Cardiac fibroblast (primary cell): ENCODE results near the gene MAGEA1.
A peak's percentile ranks its signal among the peaks of the same experiment; 100 is the strongest.

ENCODE experiments used
- DNase-seq, 2 donors: peaks; one replicate each; pipeline versions ENCODE4 v3.0.0 to v3.0.0-alpha.2; 2010; ENCODE audit warnings: low read depth in 2 of 2
- H3K4me3 ChIP-seq, 2 donors: replicated peaks in 1 of 2; 1 replicate in 1 of 2; 2 replicates in 1 of 2; pipeline ENCODE4 v1.5.1; 2011; ENCODE audit warnings: low read depth in 2 of 2, low read length in 2 of 2, mild to moderate bottlenecking in 2 of 2, moderate library complexity in 1 of 2
- TF ChIP-seq, protein P1 (sequence below): IDR thresholded peaks from one replicate; pipeline ENCODE4 v1.5.1; 2011; ENCODE audit warnings: low read depth, mild to moderate bottlenecking, low read length, inconsistent platforms

The MAGEA1 gene

DNA sequence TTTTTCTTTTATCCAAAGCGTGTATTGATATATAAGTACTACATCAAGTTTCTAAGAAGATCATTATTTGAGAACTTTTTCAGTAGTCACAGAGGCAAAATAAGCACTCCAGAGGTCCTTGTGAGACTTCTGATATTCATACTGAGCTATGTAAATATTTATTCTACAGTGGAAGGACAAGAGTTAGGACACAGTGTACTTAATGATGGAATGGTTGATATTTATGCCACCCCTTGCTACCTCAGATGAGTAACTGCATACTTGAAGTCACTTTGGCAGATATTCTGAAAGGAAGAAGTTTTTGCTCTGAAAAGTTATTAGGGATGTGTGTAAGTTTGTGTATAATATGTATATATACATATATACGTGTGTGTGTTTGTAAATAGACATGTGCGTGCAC lies 30.3 kb downstream of the MAGEA1 start:
- TF ChIP-seq, protein P1, sequence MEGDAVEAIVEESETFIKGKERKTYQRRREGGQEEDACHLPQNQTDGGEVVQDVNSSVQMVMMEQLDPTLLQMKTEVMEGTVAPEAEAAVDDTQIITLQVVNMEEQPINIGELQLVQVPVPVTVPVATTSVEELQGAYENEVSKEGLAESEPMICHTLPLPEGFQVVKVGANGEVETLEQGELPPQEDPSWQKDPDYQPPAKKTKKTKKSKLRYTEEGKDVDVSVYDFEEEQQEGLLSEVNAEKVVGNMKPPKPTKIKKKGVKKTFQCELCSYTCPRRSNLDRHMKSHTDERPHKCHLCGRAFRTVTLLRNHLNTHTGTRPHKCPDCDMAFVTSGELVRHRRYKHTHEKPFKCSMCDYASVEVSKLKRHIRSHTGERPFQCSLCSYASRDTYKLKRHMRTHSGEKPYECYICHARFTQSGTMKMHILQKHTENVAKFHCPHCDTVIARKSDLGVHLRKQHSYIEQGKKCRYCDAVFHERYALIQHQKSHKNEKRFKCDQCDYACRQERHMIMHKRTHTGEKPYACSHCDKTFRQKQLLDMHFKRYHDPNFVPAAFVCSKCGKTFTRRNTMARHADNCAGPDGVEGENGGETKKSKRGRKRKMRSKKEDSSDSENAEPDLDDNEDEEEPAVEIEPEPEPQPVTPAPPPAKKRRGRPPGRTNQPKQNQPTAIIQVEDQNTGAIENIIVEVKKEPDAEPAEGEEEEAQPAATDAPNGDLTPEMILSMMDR = no peak
- peak in 1 of 2 donors; percentile 25 for DNase-seq
- no peak overlapping the region for H3K4me3 ChIP-seq

DNA sequence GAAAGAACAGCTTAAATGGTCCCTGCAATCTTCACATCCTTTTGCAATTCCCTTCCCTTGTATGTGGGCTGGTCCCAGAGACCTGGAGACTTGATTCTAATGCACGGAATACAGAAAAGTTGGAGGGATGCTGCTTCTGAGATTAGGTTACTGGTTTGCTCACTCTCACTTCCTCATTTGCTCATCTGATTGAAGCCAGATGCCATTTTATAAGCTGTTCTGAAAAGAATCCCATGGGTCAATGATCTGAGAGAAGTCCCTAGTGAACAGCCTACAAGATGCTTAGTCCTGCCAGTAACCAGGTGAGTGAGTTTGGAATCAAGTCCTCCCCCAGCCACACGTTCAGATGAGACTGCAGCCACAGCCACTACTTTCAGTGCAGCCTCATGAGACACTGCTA lies 35.9 kb downstream of the MAGEA1 start:
- no peak overlapping the region for H3K4me3 ChIP-seq
- no peak for DNase-seq
- TF ChIP-seq, protein P1 = no peak

DNA sequence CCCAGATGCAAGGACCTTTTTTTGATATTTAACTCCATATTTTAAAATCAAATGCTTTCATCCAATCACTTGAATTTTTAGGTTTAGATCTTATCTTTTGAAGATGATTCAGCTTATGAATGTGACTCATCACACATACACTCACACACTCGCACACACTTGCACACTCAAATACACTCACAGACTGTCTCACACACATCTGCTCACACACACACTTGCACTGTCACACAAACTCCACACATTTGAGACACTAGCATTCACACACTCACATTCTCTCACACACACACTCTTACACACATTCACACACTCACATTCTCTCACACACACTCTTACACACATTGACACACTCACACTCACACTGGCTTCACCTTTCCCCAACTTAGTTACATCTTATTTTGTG lies 37.8 kb downstream of the MAGEA1 start:
- H3K4me3 ChIP-seq = no peak overlapping the region
- no peak for DNase-seq
- TF ChIP-seq, protein P1 = no peak

DNA sequence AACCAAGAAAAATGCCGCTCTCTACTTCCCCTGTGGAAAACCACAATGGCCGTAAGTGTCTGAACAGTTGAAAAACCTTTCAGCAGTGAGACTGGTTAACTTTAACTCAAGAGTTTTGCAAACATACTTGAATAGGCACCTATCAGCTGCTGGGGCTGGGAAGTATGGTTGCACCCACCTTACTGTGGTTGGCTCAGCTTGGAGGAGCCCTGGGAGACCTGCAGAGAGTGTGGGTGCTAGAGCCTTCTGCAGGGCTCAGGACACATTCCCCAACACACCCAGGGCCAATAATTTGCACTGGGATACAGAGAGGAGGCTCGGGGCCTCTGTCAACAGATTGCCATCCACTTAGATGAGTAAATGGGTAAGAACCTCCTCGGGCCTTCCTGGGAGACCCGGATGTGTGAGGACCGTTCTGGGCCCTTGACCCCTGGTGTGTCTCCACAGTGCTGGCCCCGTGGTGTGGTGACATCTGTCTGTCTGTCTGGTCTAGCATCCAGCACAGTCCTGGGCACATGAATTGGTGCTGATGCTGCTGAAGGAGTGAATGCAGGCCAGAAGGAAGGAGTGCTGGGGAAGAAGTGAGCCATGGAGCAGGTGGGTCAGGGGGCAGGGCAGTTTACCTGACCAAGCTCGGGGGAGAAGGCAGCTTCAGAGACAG lies 46.5 kb downstream of the MAGEA1 start:
- no peak overlapping the region for H3K4me3 ChIP-seq
- DNase-seq = no peak
- TF ChIP-seq, protein P1 = no peak

DNA sequence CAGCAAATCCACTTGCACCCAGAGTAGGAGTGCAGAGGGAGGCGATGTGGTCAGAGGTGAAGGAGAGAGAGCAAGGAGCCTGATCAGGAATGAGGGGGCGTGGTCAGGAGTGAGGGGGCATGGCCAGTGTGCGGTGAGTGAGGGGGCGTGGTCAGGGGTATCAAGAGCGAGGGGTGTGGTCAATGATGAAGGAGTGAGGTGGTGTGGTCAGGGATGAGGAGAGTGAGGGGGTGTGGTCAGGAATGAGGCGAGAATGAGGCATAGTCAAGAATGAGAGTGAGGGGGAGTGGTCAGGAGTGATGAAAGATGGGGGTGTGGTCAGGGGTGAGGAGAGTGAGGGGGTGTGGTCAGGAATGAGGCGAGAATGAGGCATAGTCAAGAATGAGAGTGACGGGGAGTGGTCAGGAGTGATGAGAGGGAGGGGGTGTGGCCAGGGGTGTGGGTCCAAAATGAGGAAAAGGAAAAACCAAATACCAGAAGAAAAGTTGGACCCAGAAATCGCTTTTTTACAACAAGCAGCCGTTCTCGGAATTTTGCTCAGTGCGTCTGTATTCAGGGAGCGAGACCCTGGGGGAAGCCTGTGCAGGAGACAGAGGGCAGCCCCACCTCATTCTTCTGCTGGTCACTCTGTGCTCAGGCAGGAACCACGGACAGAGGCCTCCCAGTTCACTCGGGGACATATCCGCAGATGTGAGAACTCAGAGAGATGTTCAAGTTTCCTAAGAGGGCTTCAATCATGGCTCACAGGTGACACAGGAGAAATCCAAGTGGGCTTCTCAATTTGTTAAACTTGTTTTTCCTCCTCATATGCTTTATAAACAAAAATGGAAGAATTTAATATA lies 47.5 kb downstream of the MAGEA1 start:
- DNase-seq = peak; percentile 44 to 54
- no peak overlapping the region for H3K4me3 ChIP-seq
- TF ChIP-seq, protein P1 = no peak
